GM12801 (cell line): Measurements from ENCODE around the gene EPHB2.

Experiments
- TF ChIP-seq, protein P1 (sequence below): IDR thresholded peaks from one replicate; pipeline ENCODE4 v1.5.1; 2011; ENCODE audit warnings: control low read depth; ENCODE audit not compliant: insufficient read length; ENCODE audit errors: extremely low read depth

Gene EPHB2

DNA sequence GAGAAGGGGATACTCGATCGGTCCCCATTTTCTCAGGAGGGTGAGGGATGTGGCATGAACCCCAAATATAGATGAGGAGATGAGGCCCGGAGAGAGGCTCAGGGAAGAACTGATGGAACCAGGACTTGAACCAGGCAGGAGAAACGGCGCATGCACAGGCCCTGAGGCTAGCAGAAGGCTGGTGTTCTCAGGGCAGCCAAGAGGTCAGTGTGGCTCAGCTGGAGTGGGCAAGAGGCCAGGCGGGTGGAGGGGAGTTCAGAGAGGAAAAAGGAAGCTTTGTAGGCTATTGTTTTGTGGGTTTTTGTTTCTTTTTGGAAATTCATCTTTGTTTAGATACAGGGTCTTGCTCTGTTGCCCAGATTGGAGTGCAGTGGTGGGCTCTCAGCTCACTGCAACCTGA, 140.0 kb downstream of the EPHB2 start:
- TF ChIP-seq, protein P1, sequence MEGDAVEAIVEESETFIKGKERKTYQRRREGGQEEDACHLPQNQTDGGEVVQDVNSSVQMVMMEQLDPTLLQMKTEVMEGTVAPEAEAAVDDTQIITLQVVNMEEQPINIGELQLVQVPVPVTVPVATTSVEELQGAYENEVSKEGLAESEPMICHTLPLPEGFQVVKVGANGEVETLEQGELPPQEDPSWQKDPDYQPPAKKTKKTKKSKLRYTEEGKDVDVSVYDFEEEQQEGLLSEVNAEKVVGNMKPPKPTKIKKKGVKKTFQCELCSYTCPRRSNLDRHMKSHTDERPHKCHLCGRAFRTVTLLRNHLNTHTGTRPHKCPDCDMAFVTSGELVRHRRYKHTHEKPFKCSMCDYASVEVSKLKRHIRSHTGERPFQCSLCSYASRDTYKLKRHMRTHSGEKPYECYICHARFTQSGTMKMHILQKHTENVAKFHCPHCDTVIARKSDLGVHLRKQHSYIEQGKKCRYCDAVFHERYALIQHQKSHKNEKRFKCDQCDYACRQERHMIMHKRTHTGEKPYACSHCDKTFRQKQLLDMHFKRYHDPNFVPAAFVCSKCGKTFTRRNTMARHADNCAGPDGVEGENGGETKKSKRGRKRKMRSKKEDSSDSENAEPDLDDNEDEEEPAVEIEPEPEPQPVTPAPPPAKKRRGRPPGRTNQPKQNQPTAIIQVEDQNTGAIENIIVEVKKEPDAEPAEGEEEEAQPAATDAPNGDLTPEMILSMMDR, result no peak

DNA sequence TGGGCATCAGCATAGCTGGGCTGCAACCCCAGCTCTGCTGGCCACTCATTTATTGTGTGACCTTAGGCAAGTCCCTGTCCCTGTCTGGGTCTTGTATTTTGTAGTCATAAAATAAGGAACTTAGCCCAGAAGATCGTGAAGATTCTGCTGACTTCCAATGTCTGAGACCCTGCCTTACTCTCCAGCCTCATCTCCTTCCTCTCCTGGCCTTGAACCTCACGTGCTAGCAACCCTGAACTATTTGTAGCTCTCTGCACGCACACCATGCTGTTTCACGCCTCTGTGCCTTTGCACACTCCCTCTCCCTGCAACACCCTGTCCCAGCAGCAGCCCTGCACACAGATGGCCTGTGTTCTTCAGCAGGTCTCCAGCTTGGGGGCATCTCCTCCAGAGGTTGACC, 140.9 kb downstream of the EPHB2 start:
- TF ChIP-seq, protein P1, result no peak

DNA sequence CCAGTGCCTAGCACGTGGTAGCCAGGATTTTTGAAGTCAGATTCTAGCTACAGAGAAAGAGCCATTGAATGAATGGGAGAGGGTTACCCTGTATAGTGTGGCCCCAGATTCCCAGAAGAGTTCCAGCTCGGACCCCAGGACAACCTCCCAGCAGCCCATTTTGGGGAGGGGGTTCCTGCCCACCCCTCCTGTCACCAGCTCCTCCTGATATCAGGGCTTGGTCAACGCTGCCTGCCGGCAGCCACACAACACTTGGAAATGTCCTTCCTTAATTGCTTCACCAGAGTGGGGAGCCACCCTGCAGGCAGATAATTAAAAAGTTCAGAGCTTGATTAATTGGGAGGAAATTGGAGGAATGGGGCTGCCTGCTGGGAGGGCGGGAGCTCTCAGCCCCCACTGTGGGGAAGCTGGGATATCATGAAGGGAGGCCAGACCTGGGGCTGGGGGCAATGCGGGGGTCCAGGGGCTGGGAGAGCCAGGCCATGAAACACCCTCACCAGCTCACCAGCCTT, 141.6 kb downstream of the EPHB2 start:
- TF ChIP-seq, protein P1, result no peak

DNA sequence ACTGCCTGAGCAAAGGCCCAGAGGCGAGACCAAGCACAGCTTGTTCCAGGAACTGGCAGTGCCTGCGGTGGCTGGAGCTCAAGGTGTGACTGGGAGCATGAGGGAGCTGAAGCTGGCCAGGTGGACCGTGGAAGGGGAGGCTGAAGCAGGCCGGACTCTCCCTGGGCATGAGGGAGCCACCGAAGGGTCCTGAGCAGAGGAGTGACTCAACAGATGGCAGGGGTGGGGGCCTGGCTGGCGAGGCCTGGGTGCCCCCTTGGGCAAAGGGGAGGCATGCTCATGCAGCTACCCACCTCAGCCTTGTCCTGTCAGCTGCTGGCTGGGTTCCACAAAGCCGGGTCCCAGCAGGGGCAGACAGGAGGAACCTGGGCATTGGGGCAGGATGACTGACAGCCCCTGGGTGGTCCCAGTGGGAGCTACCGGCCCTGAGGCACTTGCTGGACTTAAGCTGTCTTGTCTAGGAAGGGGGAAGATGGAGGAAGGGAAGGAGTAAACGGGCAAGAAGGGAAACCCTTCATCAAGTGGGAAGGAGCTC, 143.1 kb downstream of the EPHB2 start:
- TF ChIP-seq, protein P1, result no peak

DNA sequence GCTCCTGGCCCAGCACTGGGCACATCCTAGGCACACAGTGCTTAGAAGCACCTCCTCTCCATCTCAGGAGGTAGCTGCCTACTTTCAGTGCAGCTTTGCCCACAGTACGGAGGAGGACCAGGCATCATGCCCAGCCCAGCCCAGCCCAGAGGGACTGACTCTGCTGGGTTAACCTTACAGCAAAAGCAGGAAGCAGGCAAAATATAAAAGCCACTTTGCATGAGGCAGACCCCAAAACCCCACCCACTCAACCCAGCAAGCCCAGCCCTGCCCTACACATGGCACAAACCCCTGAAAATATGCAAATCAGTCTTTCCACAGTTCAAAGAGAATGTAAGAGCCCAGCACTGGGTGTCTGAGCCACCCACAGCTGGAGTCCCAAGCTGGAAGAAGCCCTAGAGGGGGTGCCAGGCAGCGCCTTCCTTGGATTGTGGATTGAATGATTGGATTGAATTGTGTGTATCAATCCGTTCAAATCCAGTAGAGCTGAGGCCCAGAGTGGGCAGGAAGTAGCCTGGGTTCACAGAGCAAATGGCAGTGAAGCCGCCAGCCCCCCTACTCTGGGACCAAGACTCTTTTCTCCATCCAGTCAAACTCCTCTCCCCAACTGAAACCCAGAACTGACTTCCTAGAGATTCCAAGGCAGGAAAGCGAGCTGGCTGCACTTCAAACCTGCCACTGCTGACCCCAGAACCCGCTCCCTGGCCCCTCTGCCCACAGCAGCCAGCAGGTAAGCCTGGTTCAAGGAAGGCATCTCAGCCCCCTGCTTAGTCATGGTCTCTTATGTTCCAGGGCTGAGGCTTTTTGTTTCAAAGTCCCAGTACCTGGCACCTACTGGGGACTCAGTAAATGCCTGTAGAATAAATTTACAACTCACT, 144.3 kb downstream of the EPHB2 start:
- TF ChIP-seq, protein P1, result no peak

DNA sequence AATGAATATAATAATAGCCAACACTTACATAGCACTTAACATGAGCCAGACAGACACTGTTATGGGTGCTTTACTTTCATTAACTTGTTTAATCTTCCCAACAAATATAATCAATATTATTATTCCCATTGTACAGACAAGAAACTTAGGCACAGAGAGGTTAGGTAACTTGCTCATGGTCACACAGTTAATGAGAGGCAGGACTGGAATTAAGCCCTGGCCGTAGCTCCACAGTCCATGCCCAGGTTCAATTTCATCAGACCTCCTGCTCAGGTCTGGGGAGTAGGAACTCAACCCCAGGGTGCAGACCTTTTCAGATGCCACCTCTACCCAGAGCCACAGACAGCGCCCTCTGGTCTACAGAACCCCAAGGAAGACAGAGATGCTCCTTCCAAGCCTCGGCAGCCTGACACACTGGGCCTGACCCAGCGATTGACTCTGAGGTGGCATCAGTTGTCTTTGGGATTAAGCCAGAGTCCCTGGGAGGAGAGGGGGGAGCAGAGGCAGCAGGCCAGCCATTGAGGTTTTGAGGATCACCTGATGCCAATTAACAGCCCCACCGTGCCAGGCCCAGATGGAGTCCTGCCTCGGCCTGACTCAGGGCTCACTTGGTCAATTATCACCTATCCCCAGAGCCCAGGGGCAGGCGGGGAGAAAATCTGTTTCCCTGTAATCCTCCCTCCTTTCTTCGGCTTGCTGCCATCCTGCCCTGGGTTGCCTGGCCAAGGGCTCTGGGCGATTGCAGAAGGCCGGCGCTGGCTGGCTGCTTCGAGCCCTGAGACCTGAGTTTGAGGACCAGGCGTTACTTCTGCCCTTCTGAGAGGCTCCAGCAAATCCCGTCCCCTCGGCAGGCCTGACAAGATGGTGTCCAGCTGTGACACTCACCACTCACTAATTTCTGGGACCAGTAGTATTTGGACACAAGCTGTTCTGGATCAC, 145.3 kb downstream of the EPHB2 start:
- TF ChIP-seq, protein P1, result no peak

DNA sequence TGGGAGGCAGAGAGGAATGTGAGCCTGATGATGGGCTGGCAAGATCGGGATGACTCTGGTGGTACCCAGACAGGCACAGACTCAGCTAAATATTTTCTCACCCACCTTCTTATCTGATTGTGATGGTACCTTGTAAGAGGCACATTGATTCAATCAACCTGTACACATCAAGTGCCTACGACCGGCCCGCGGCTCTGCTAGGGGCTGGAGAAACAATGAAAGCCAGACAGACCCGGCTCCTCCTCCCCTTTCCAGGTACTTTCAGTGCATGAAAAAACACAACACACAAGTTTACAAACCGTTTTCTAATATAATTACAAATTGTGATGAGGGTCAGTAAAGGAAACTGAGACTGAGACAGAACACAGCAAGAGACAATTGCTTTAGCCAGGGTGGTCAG, 147.0 kb downstream of the EPHB2 start:
- TF ChIP-seq, protein P1, result no peak
